Parathyroid adenoma (tissue), 2 donors: ENCODE measurements around the gene PGRMC2.

Source experiments
- H2AFZ ChIP-seq: fragments of 300-600 bp; sonication (generic); one replicate; pipeline ENCODE4 v1.7.0; 2017; ENCODE audit warnings: antibody characterized with exemption, mild to moderate bottlenecking
- H3K27ac ChIP-seq: fragments of 300-600 bp; sonication (generic); one replicate; pipeline ENCODE4 v1.7.0; 2017
- H3K27me3 ChIP-seq: fragments of 300-600 bp; sonication (generic); one replicate; pipeline ENCODE4 v1.7.0; 2017; ENCODE audit warnings: low read length; ENCODE audit not compliant: control insufficient read depth, insufficient read depth
- H3K36me3 ChIP-seq: fragments of 300-600 bp; sonication (generic); one replicate; pipeline ENCODE4 v1.7.0; 2017; ENCODE audit warnings: low read length; ENCODE audit not compliant: control insufficient read depth, insufficient read depth
- H3K4me1 ChIP-seq: fragments of 300-600 bp; sonication (generic); one replicate; pipeline ENCODE4 v1.7.0; 2017; ENCODE audit warnings: control low read depth
- H3K4me2 ChIP-seq: fragments of 300-600 bp; sonication (generic); one replicate; pipeline ENCODE4 v1.7.0; 2017; ENCODE audit warnings: low read length
- H3K4me3 ChIP-seq: fragments of 300-600 bp; sonication (generic); one replicate; pipeline ENCODE4 v1.7.0; 2017; ENCODE audit warnings: low read depth, low read length
- H3K79me2 ChIP-seq: fragments of 300-600 bp; sonication (generic); one replicate; pipeline ENCODE4 v1.7.0; 2017; ENCODE audit warnings: control low read depth
- H3K9ac ChIP-seq: fragments of 300-600 bp; sonication (generic); one replicate; pipeline ENCODE4 v1.7.0; 2017; ENCODE audit warnings: mild to moderate bottlenecking
- H3K9me3 ChIP-seq: fragments of 300-600 bp; sonication (generic); one replicate; pipeline ENCODE4 v1.7.0; 2017; ENCODE audit warnings: low read length; ENCODE audit not compliant: control insufficient read depth
- CTCF ChIP-seq: fragments of 300-600 bp; sonication (generic); IDR thresholded peaks from one replicate; pipeline ENCODE4 v1.7.0; 2017; ENCODE audit warnings: antibody characterized with exemption, mild to moderate bottlenecking
- donor health status: primary hyperparathyroidism.

Gene PGRMC2

GRCh38 chr4:128303986-128304385 lies 16.4 kb upstream of the PGRMC2 start:
- no peak overlapping the region for H3K9ac ChIP-seq
- no peaks in the 10 kb centered on the region for H3K27me3 ChIP-seq
- TF ChIP-seq CTCF, result no peak
- H3K4me2 ChIP-seq, result no peak overlapping the region
- H3K9me3 ChIP-seq, result no peaks in the 10 kb centered on the region
- H3K4me1 ChIP-seq, result peaks cover under 1% of the 10 kb centered on the region
- no peak overlapping the region for H3K27ac ChIP-seq
- H2AFZ ChIP-seq, result no peak overlapping the region
- no peaks in the 10 kb centered on the region for H3K79me2 ChIP-seq
- H3K36me3 ChIP-seq, result no peaks in the 10 kb centered on the region
- H3K4me3 ChIP-seq, result no peak overlapping the region

GRCh38 chr4:128303405-128303785 lies 15.8 kb upstream of the PGRMC2 start:
- no peaks in the 10 kb centered on the region for H3K9me3 ChIP-seq
- no peak overlapping the region for H2AFZ ChIP-seq
- no peaks in the 10 kb centered on the region for H3K79me2 ChIP-seq
- H3K27me3 ChIP-seq, result no peaks in the 10 kb centered on the region
- no peak overlapping the region for H3K9ac ChIP-seq
- no peak overlapping the region for H3K27ac ChIP-seq
- TF ChIP-seq CTCF, result no peak
- H3K4me3 ChIP-seq, result no peak overlapping the region
- no peaks in the 10 kb centered on the region for H3K4me1 ChIP-seq
- H3K4me2 ChIP-seq, result no peak overlapping the region
- H3K36me3 ChIP-seq, result no peaks in the 10 kb centered on the region

- no peak overlapping the region for H3K27ac ChIP-seq
- H3K27me3 ChIP-seq, result no peaks in the 10 kb centered on the region
- no peak overlapping the region for H2AFZ ChIP-seq
- no peak overlapping the region for H3K9ac ChIP-seq
- no peaks in the 10 kb centered on the region for H3K4me1 ChIP-seq
- no peaks in the 10 kb centered on the region for H3K9me3 ChIP-seq
- no peak for TF ChIP-seq CTCF
- H3K4me2 ChIP-seq, result no peak overlapping the region
- no peaks in the 10 kb centered on the region for H3K79me2 ChIP-seq
- no peaks in the 10 kb centered on the region for H3K36me3 ChIP-seq
- no peak overlapping the region for H3K4me3 ChIP-seq
These were observed 14.4 kb upstream of the PGRMC2 start for GRCh38 chr4:128301979-128302378.

GRCh38 chr4:128299848-128300247 lies 12.2 kb upstream of the PGRMC2 start:
- H3K79me2 ChIP-seq, result no peaks in the 10 kb centered on the region
- TF ChIP-seq CTCF, result no peak
- H3K27ac ChIP-seq, result no peak overlapping the region
- H2AFZ ChIP-seq, result no peak overlapping the region
- no peak overlapping the region for H3K4me2 ChIP-seq
- H3K4me1 ChIP-seq, result no peaks in the 10 kb centered on the region
- H3K27me3 ChIP-seq, result no peaks in the 10 kb centered on the region
- no peak overlapping the region for H3K4me3 ChIP-seq
- H3K36me3 ChIP-seq, result no peaks in the 10 kb centered on the region
- no peak overlapping the region for H3K9ac ChIP-seq
- no peaks in the 10 kb centered on the region for H3K9me3 ChIP-seq

- Histone ChIP-seq H3K79me2 (no peaks in the 10 kb centered on the region), H3K36me3 (no peaks in the 10 kb centered on the region), H2AFZ (no peak overlapping the region), H3K9ac (no peak overlapping the region), H3K27me3 (no peaks in the 10 kb centered on the region), H3K4me3 (no peak overlapping the region), H3K27ac (no peak overlapping the region), H3K4me2 (no peak overlapping the region), H3K4me1 (no peaks in the 10 kb centered on the region), H3K9me3 (no peaks in the 10 kb centered on the region)
- TF ChIP-seq CTCF, result no peak
These were observed 11.2 kb upstream of the PGRMC2 start for GRCh38 chr4:128298852-128299251.
